A549 (cell line): ENCODE measurements around the gene ZSWIM3. TPM values are rescaled to one million over a fixed set of nuclear protein-coding genes. Genes with fewer than 3 reads are reported as not detected.

Experiments used
- CBX2 ChIP-seq: fragments of 200-600 bp; sonication (generic); IDR thresholded peaks from 2 replicates; pipeline ENCODE4 v1.6.1; 2016; ENCODE audit warnings: low read depth, mild to moderate bottlenecking, borderline replicate concordance
- CHD4 ChIP-seq: fragments of 200-600 bp; sonication (generic); IDR thresholded peaks from 2 replicates; pipeline ENCODE4 v1.6.1; 2016; ENCODE audit warnings: antibody characterized with exemption, mild to moderate bottlenecking, borderline replicate concordance
- EHF ChIP-seq: fragments of 250-450 bp; sonication (Bioruptor Pico); IDR thresholded peaks from 2 replicates; pipeline ENCODE4 v1.5.0; 2020; ENCODE audit warnings: mild to moderate bottlenecking
- EP300 ChIP-seq, 2 experiments: fragments of >200 bp; sonication (Bioruptor Twin); formaldehyde crosslinking; IDR thresholded peaks; 2 replicates in 1 of 2; 3 replicates in 1 of 2; pipeline ENCODE4 v1.6.1; 2016 to 2017
- FOSL2 ChIP-seq, 2 experiments: fragments of 450-650 bp in 1 of 2; fragments of >200 bp in 1 of 2; sonication (Bioruptor Twin) in 1 of 2; formaldehyde crosslinking; IDR thresholded peaks; 2 replicates each; pipeline versions ENCODE4 v1.5.0 to v1.6.1; 2016 to 2020; ENCODE audit warnings: mild to moderate bottlenecking in 1 of 2, moderate library complexity in 1 of 2
- FOXS1 ChIP-seq: fragments of 250-450 bp; sonication (Bioruptor Pico); IDR thresholded peaks from 2 replicates; pipeline ENCODE4 v1.5.0; 2020; ENCODE audit warnings: mild to moderate bottlenecking, moderate library complexity
- HOXA7 ChIP-seq: fragments of 250-450 bp; sonication (Bioruptor Pico); IDR thresholded peaks from 2 replicates; pipeline ENCODE4 v1.5.0; 2020; ENCODE audit warnings: mild to moderate bottlenecking, moderate library complexity
- JUN ChIP-seq, 2 experiments: fragments of >200 bp; sonication (Bioruptor Twin); formaldehyde crosslinking; IDR thresholded peaks; 2 replicates in 1 of 2; 3 replicates in 1 of 2; pipeline ENCODE4 v1.6.1; 2016 to 2017
- MAZ ChIP-seq: fragments of 150-350 bp; IDR thresholded peaks from 2 replicates; pipeline ENCODE4 v1.6.1; 2014; ENCODE audit warnings: antibody characterized with exemption, low read depth, low read length, borderline replicate concordance
- RARB ChIP-seq: fragments of 250-450 bp; sonication (Bioruptor Pico); IDR thresholded peaks from 2 replicates; pipeline ENCODE4 v1.8.0; 2021; ENCODE audit warnings: mild to moderate bottlenecking, moderate library complexity
- RCOR1 ChIP-seq: fragments of 150-350 bp; IDR thresholded peaks from 2 replicates; pipeline ENCODE4 v1.6.1; 2014; ENCODE audit warnings: antibody characterized with exemption, low read length, low read depth
- SMC3 ChIP-seq: fragments of >200 bp; sonication (Bioruptor Twin); formaldehyde crosslinking; IDR thresholded peaks from 3 replicates; pipeline ENCODE4 v1.6.1; 2018; ENCODE audit warnings: inconsistent platforms
- ZFP36 ChIP-seq: fragments of 450-650 bp; IDR thresholded peaks from 2 replicates; pipeline ENCODE4 v1.6.1; 2014; ENCODE audit warnings: borderline replicate concordance; ENCODE audit not compliant: partially characterized antibody
- polyA plus RNA-seq, 4 experiments: library from polyadenylated mRNA; depleted of rRNA in 3 of 4; stranded (reverse); fragments of >200 nt; fragmentation: RNase III in 1 of 4; extraction: RNeasy Plus Mini Kit Qiagen cat#74134 plus additional on column Dnase treatment in 1 of 4; gene quantifications; 2 replicates in 3 of 4; 3 replicates in 1 of 4; pipeline ENCODE4 v1.2.3, GENCODE V29; 2011 to 2017
- TF ChIP-seq, protein P1 (sequence below): fragments of 150-350 bp; IDR thresholded peaks from 2 replicates; pipeline ENCODE4 v1.6.1; 2014; ENCODE audit warnings: low read depth, mild to moderate bottlenecking, low read length
- TF ChIP-seq, protein P2 (sequence below): fragments of >200 bp; sonication (Bioruptor Twin); formaldehyde crosslinking; IDR thresholded peaks from 3 replicates; pipeline ENCODE4 v1.5.1; 2016
- TF ChIP-seq, protein P3 (sequence below): IDR thresholded peaks from 2 replicates; pipeline ENCODE4 v1.6.1; 2012
- TF ChIP-seq, protein P4 (sequence below): IDR thresholded peaks from 2 replicates; pipeline ENCODE4 v1.6.1; 2012; ENCODE audit warnings: low read depth, borderline replicate concordance
- TF ChIP-seq, protein P5 (sequence below): fragments of 200-600 bp; sonication (generic); IDR thresholded peaks from 2 replicates; pipeline ENCODE4 v1.6.1; 2016; ENCODE audit warnings: antibody characterized with exemption, mild to moderate bottlenecking, moderate library complexity

The ZSWIM3 gene
- polyA plus RNA-seq, 2 of the 4 experiments (the other 2 are of a cell fraction): 1.1 to 1.3 TPM

DNA sequence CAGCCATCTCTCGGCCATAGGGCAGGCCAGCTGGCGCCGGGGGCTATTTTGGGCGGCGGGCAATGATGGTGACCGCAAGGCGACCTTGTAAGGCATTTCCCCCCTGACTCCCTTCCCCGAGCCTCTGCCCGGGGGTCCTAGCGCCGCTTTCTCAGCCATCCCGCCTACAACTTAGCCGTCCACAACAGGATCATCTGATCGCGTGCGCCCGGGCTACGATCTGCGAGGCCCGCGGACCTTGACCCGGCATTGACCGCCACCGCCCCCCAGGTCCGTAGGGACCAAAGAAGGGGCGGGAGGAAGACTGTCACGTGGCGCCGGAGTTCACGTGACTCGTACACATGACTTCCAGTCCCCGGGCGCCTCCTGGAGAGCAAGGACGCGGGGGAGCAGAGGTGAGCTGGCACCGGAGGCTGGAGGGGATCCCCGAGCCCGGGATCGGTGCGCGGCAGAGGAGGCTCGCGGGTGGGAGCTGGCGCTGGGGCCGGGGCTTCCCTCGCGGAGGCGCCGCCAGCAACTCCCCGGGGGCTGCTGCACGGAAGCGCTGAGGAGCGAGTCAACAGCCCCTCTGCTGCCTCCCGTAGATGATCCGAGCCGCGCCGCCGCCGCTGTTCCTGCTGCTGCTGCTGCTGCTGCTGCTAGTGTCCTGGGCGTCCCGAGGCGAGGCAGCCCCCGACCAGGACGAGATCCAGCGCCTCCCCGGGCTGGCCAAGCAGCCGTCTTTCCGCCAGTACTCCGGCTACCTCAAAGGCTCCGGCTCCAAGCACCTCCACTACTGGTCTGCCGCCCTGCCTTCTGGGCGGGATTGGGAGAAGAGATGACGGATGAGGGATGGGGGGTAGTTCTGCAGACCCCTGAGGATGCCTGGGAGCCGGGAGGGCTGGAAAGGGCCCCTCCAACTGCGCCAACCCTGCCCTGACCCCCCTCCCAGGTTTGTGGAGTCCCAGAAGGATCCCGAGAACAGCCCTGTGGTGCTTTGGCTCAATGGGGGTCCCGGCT is 33.9 kb downstream of the ZSWIM3 start, which contains the start of the genes CTSA and NEURL2 (continued):
- TF ChIP-seq, protein P1, sequence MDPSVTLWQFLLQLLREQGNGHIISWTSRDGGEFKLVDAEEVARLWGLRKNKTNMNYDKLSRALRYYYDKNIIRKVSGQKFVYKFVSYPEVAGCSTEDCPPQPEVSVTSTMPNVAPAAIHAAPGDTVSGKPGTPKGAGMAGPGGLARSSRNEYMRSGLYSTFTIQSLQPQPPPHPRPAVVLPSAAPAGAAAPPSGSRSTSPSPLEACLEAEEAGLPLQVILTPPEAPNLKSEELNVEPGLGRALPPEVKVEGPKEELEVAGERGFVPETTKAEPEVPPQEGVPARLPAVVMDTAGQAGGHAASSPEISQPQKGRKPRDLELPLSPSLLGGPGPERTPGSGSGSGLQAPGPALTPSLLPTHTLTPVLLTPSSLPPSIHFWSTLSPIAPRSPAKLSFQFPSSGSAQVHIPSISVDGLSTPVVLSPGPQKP: no peak
- TF ChIP-seq, protein P2, sequence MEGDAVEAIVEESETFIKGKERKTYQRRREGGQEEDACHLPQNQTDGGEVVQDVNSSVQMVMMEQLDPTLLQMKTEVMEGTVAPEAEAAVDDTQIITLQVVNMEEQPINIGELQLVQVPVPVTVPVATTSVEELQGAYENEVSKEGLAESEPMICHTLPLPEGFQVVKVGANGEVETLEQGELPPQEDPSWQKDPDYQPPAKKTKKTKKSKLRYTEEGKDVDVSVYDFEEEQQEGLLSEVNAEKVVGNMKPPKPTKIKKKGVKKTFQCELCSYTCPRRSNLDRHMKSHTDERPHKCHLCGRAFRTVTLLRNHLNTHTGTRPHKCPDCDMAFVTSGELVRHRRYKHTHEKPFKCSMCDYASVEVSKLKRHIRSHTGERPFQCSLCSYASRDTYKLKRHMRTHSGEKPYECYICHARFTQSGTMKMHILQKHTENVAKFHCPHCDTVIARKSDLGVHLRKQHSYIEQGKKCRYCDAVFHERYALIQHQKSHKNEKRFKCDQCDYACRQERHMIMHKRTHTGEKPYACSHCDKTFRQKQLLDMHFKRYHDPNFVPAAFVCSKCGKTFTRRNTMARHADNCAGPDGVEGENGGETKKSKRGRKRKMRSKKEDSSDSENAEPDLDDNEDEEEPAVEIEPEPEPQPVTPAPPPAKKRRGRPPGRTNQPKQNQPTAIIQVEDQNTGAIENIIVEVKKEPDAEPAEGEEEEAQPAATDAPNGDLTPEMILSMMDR: no peak
- no peak for TF ChIP-seq MAZ
- peak; percentile 49 to 86; a peak in 3 of 5 replicates for TF ChIP-seq JUN (IDR thresholded peaks at IDR 0.05)
- TF ChIP-seq, protein P3, sequence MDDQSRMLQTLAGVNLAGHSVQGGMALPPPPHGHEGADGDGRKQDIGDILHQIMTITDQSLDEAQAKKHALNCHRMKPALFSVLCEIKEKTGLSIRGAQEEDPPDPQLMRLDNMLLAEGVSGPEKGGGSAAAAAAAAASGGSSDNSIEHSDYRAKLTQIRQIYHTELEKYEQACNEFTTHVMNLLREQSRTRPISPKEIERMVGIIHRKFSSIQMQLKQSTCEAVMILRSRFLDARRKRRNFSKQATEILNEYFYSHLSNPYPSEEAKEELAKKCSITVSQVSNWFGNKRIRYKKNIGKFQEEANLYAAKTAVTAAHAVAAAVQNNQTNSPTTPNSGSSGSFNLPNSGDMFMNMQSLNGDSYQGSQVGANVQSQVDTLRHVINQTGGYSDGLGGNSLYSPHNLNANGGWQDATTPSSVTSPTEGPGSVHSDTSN: 0 out of 2 replicates have a peak, but pooled peaks have one; percentile 57
- TF ChIP-seq CBX2: no peak
- TF ChIP-seq EHF (CRISPR knock-in tag): no peak
- no peak for TF ChIP-seq FOSL2 (IDR thresholded peaks at IDR 0.05)
- 0 out of 2 replicates have a peak, but pooled peaks have one; percentile 9 for TF ChIP-seq FOSL2 (CRISPR knock-in tag; IDR thresholded peaks at IDR 0.05)
- no peak for TF ChIP-seq HOXA7
- TF ChIP-seq CHD4: no peak
- no peak for TF ChIP-seq RCOR1
- no peak for TF ChIP-seq ZFP36
- no peak for TF ChIP-seq FOXS1
- no peak for TF ChIP-seq EP300 (IDR thresholded peaks at IDR 0.05)
- TF ChIP-seq SMC3: peak; percentile 13; the same call in 1 of the 3 replicates
- TF ChIP-seq, protein P4, sequence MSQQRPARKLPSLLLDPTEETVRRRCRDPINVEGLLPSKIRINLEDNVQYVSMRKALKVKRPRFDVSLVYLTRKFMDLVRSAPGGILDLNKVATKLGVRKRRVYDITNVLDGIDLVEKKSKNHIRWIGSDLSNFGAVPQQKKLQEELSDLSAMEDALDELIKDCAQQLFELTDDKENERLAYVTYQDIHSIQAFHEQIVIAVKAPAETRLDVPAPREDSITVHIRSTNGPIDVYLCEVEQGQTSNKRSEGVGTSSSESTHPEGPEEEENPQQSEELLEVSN: peak; percentile 87
- TF ChIP-seq, protein P5, sequence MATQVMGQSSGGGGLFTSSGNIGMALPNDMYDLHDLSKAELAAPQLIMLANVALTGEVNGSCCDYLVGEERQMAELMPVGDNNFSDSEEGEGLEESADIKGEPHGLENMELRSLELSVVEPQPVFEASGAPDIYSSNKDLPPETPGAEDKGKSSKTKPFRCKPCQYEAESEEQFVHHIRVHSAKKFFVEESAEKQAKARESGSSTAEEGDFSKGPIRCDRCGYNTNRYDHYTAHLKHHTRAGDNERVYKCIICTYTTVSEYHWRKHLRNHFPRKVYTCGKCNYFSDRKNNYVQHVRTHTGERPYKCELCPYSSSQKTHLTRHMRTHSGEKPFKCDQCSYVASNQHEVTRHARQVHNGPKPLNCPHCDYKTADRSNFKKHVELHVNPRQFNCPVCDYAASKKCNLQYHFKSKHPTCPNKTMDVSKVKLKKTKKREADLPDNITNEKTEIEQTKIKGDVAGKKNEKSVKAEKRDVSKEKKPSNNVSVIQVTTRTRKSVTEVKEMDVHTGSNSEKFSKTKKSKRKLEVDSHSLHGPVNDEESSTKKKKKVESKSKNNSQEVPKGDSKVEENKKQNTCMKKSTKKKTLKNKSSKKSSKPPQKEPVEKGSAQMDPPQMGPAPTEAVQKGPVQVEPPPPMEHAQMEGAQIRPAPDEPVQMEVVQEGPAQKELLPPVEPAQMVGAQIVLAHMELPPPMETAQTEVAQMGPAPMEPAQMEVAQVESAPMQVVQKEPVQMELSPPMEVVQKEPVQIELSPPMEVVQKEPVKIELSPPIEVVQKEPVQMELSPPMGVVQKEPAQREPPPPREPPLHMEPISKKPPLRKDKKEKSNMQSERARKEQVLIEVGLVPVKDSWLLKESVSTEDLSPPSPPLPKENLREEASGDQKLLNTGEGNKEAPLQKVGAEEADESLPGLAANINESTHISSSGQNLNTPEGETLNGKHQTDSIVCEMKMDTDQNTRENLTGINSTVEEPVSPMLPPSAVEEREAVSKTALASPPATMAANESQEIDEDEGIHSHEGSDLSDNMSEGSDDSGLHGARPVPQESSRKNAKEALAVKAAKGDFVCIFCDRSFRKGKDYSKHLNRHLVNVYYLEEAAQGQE: no peak
- TF ChIP-seq RARB (CRISPR knock-in tag): peak; percentile 92; the same call in 1 of the 2 replicates
